Astrocyte (in vitro differentiated cells and primary cell): ENCODE results near the gene ZSWIM8.

Experiments
- CTCF ChIP-seq: IDR thresholded peaks from 2 replicates; pipeline ENCODE4 v1.5.1; 2011; ENCODE audit warnings: low read depth, mild to moderate bottlenecking, inconsistent platforms, low read length, moderate library complexity; ENCODE audit not compliant: insufficient read depth
- EZH2 ChIP-seq: IDR thresholded peaks from 2 replicates; pipeline ENCODE4 v1.6.1; 2012; ENCODE audit warnings: mild to moderate bottlenecking, low read length, inconsistent platforms; ENCODE audit not compliant: insufficient read depth

- TF ChIP-seq CTCF (no peak), EZH2 (no peak)
Measured at GRCh38 chr10:73814896-73815718, 29.7 kb downstream of the ZSWIM8 start.
